ENCODE measurements around the gene ANO5.

ANO5 gene

DNA sequence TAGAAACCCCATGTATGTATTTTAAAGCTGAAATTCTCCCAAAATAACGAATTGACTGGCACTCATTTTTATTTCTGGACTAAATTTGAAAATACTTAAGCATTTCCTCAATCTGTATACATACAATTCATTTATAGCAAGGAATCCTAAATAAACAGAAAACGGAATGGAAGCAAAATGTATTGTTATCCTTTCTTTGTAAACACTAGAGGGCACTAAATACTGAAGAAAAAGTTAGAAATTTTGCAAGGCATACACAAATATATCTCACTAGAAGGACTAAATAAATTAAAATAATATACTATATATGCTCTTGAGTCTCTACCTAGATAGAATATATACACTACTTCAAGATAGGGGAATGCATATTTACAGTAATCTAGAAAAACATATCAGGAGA lies 23.1 kb upstream of the ANO5 start:
- Histone ChIP-seq H3K9ac (ENCODE audit: low read length) (no peak overlapping the region), H3K4me2 (ENCODE audit: low read length, poor library complexity, severe bottlenecking) (no peak overlapping the region), H4K91ac (ENCODE audit: low read length) (no peak overlapping the region), H3K4me3 (ENCODE audit: insufficient read depth in 1 of 2, low read depth in 1 of 2, low read length in 2 of 2) (no peak overlapping the region), H3K36me3 (ENCODE audit: control insufficient read depth in 1 of 2, insufficient read depth in 2 of 2, low read depth in 1 of 2, low read length in 2 of 2) (no peaks in the 10 kb centered on the region), H2AFZ (ENCODE audit: low read depth, low read length) (no peak overlapping the region), H3K27me3 (ENCODE audit: control insufficient read depth in 1 of 2, insufficient read depth in 1 of 2, low read length in 2 of 2) (no peaks in the 10 kb centered on the region), H2AK5ac (ENCODE audit: low read length, severe bottlenecking) (no peak overlapping the region), H4K8ac (ENCODE audit: low read length) (no peak overlapping the region), H3K4ac (ENCODE audit: low read depth in 1 of 2, low read length in 2 of 2) (no peak overlapping the region), H3K9me3 (ENCODE audit: control insufficient read depth, low read length) (no peaks in the 10 kb centered on the region), H3K14ac (ENCODE audit: low read length in 2 of 2) (no peak overlapping the region), H2BK120ac (ENCODE audit: low read depth, low read length) (no peak overlapping the region), H2BK5ac (ENCODE audit: low read depth, low read length, poor library complexity, severe bottlenecking) (no peak overlapping the region), H2BK15ac (ENCODE audit: low read depth, poor library complexity, severe bottlenecking) (no peak overlapping the region), H3K27ac (ENCODE audit: low read length, poor library complexity, severe bottlenecking) (no peak overlapping the region), H3K79me1 (replicated peaks; ENCODE audit: low read length, poor library complexity, severe bottlenecking) (no peaks in the 10 kb centered on the region), H2BK12ac (ENCODE audit: low read length in 2 of 2) (no peak overlapping the region), H3K23ac (ENCODE audit: low read length in 2 of 2) (no peak overlapping the region), H3K18ac (ENCODE audit: low read depth in 1 of 2, low read length in 2 of 2) (no peak overlapping the region), H3K4me1 (ENCODE audit: control insufficient read depth, insufficient read depth, low read depth, low read length) (no peaks in the 10 kb centered on the region)
- 0% methylated on average over 1 of the region's 2 CpGs for WGBS
- no peak for DNase-seq

DNA sequence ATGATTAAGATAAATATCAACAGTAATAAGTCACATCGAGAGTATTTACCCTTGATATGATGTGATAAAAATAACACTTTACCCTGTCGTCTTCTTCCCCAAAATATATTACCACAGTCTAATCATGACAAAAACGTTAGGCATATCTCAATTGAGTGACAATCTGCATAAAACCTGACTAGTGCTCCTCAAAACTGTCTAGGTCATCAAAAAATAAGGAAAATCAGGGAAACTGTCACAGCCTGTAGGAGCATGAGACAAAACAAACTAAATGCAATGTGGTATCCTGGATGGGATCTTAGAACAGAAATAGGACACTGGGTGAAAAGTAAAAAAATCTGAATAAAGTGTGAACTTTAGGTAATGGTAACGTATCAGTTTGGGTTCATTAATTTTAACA lies 19.4 kb upstream of the ANO5 start:
- H3K36me3 ChIP-seq (ENCODE audit: control insufficient read depth in 1 of 2, insufficient read depth in 2 of 2, low read depth in 1 of 2, low read length in 2 of 2) = no peaks in the 10 kb centered on the region
- H2BK5ac ChIP-seq (ENCODE audit: low read depth, low read length, poor library complexity, severe bottlenecking) = no peak overlapping the region
- no peak overlapping the region for H4K8ac ChIP-seq (ENCODE audit: low read length)
- no peaks in the 10 kb centered on the region for H3K4me1 ChIP-seq (ENCODE audit: control insufficient read depth, insufficient read depth, low read depth, low read length)
- no peak overlapping the region for H3K14ac ChIP-seq (ENCODE audit: low read length in 2 of 2)
- no peak overlapping the region for H2BK12ac ChIP-seq (ENCODE audit: low read length in 2 of 2)
- no peak for DNase-seq
- H3K27ac ChIP-seq (ENCODE audit: low read length, poor library complexity, severe bottlenecking) = no peak overlapping the region
- no peak overlapping the region for H2BK120ac ChIP-seq (ENCODE audit: low read depth, low read length)
- H3K4me3 ChIP-seq (ENCODE audit: insufficient read depth in 1 of 2, low read depth in 1 of 2, low read length in 2 of 2) = no peak overlapping the region
- H2AFZ ChIP-seq (ENCODE audit: low read depth, low read length) = no peak overlapping the region
- H2AK5ac ChIP-seq (ENCODE audit: low read length, severe bottlenecking) = no peak overlapping the region
- no peak overlapping the region for H3K23ac ChIP-seq (ENCODE audit: low read length in 2 of 2)
- H3K4ac ChIP-seq (ENCODE audit: low read depth in 1 of 2, low read length in 2 of 2) = no peak overlapping the region
- H3K18ac ChIP-seq (ENCODE audit: low read depth in 1 of 2, low read length in 2 of 2) = no peak overlapping the region
- no peak overlapping the region for H3K9ac ChIP-seq (ENCODE audit: low read length)
- H3K27me3 ChIP-seq (ENCODE audit: control insufficient read depth in 1 of 2, insufficient read depth in 1 of 2, low read length in 2 of 2) = no peaks in the 10 kb centered on the region
- H4K91ac ChIP-seq (ENCODE audit: low read length) = no peak overlapping the region
- no peak overlapping the region for H2BK15ac ChIP-seq (ENCODE audit: low read depth, poor library complexity, severe bottlenecking)
- H3K9me3 ChIP-seq (ENCODE audit: control insufficient read depth, low read length) = no peaks in the 10 kb centered on the region
- H3K79me1 ChIP-seq (replicated peaks; ENCODE audit: low read length, poor library complexity, severe bottlenecking) = no peaks in the 10 kb centered on the region
- no CpG with 5 or more reads among the region's 4 CpGs for WGBS
- H3K4me2 ChIP-seq (ENCODE audit: low read length, poor library complexity, severe bottlenecking) = no peak overlapping the region

- Histone ChIP-seq H3K27me3 (ENCODE audit: control insufficient read depth in 1 of 2, insufficient read depth in 1 of 2, low read length in 2 of 2) (no peaks in the 10 kb centered on the region), H2AK5ac (ENCODE audit: low read length, severe bottlenecking) (no peak overlapping the region), H3K4me3 (ENCODE audit: insufficient read depth in 1 of 2, low read depth in 1 of 2, low read length in 2 of 2) (no peak overlapping the region), H3K14ac (ENCODE audit: low read length in 2 of 2) (no peak overlapping the region), H2BK12ac (ENCODE audit: low read length in 2 of 2) (no peak overlapping the region), H2BK5ac (ENCODE audit: low read depth, low read length, poor library complexity, severe bottlenecking) (no peak overlapping the region), H3K4me1 (ENCODE audit: control insufficient read depth, insufficient read depth, low read depth, low read length) (no peaks in the 10 kb centered on the region), H3K23ac (ENCODE audit: low read length in 2 of 2) (no peak overlapping the region), H3K9ac (ENCODE audit: low read length) (no peak overlapping the region), H3K18ac (ENCODE audit: low read depth in 1 of 2, low read length in 2 of 2) (no peak overlapping the region), H3K4me2 (ENCODE audit: low read length, poor library complexity, severe bottlenecking) (no peak overlapping the region), H3K4ac (ENCODE audit: low read depth in 1 of 2, low read length in 2 of 2) (no peak overlapping the region), H4K8ac (ENCODE audit: low read length) (no peak overlapping the region), H3K79me1 (replicated peaks; ENCODE audit: low read length, poor library complexity, severe bottlenecking) (no peaks in the 10 kb centered on the region), H4K91ac (ENCODE audit: low read length) (no peak overlapping the region), H3K27ac (ENCODE audit: low read length, poor library complexity, severe bottlenecking) (no peak overlapping the region), H3K9me3 (ENCODE audit: control insufficient read depth, low read length) (no peaks in the 10 kb centered on the region), H2AFZ (ENCODE audit: low read depth, low read length) (no peak overlapping the region), H3K36me3 (ENCODE audit: control insufficient read depth in 1 of 2, insufficient read depth in 2 of 2, low read depth in 1 of 2, low read length in 2 of 2) (no peaks in the 10 kb centered on the region), H2BK15ac (ENCODE audit: low read depth, poor library complexity, severe bottlenecking) (no peak overlapping the region), H2BK120ac (ENCODE audit: low read depth, low read length) (no peak overlapping the region)
- no peak for DNase-seq
- 72% methylated on average over 4 of the region's 4 CpGs for WGBS
Observed at GRCh38 chr11:22177186-22177585, 15.7 kb upstream of the ANO5 start.

- Histone ChIP-seq H3K27ac (ENCODE audit: low read length, poor library complexity, severe bottlenecking) (no peak overlapping the region), H3K4me2 (ENCODE audit: low read length, poor library complexity, severe bottlenecking) (no peak overlapping the region), H3K14ac (ENCODE audit: low read length in 2 of 2) (no peak overlapping the region), H3K4me1 (ENCODE audit: control insufficient read depth, insufficient read depth, low read depth, low read length) (no peaks in the 10 kb centered on the region), H2AFZ (ENCODE audit: low read depth, low read length) (no peak overlapping the region), H3K18ac (ENCODE audit: low read depth in 1 of 2, low read length in 2 of 2) (no peak overlapping the region), H3K4ac (ENCODE audit: low read depth in 1 of 2, low read length in 2 of 2) (no peak overlapping the region), H3K9me3 (ENCODE audit: control insufficient read depth, low read length) (no peaks in the 10 kb centered on the region), H2BK15ac (ENCODE audit: low read depth, poor library complexity, severe bottlenecking) (no peak overlapping the region), H4K8ac (ENCODE audit: low read length) (no peak overlapping the region), H3K79me1 (replicated peaks; ENCODE audit: low read length, poor library complexity, severe bottlenecking) (no peaks in the 10 kb centered on the region), H3K4me3 (ENCODE audit: insufficient read depth in 1 of 2, low read depth in 1 of 2, low read length in 2 of 2) (no peak overlapping the region), H3K9ac (ENCODE audit: low read length) (no peak overlapping the region), H3K23ac (ENCODE audit: low read length in 2 of 2) (no peak overlapping the region), H2BK12ac (ENCODE audit: low read length in 2 of 2) (no peak overlapping the region), H2BK5ac (ENCODE audit: low read depth, low read length, poor library complexity, severe bottlenecking) (no peak overlapping the region), H4K91ac (ENCODE audit: low read length) (no peak overlapping the region), H3K27me3 (ENCODE audit: control insufficient read depth in 1 of 2, insufficient read depth in 1 of 2, low read length in 2 of 2) (no peaks in the 10 kb centered on the region), H2BK120ac (ENCODE audit: low read depth, low read length) (no peak overlapping the region), H3K36me3 (ENCODE audit: control insufficient read depth in 1 of 2, insufficient read depth in 2 of 2, low read depth in 1 of 2, low read length in 2 of 2) (no peaks in the 10 kb centered on the region), H2AK5ac (ENCODE audit: low read length, severe bottlenecking) (no peak overlapping the region)
- no peak for DNase-seq
Observed at GRCh38 chr11:22179626-22180025, 13.3 kb upstream of the ANO5 start.
